Right lobe of liver (tissue), 6 donors: Measurements from ENCODE around the gene RASSF4. TPM values are rescaled to one million over a fixed set of nuclear protein-coding genes. Genes with fewer than 3 reads are reported as not detected.

Experiments
- ATAC-seq, 4 donors: fragments of 200-7000 bp; cut with Tn5 transposase; one replicate each; pipeline ENCODE4 v1.9.1; 2020; ENCODE audit warnings: mild to moderate bottlenecking in 4 of 4, moderate library complexity in 4 of 4
- DNase-seq, 3 donors: peaks; one replicate each; pipeline ENCODE4 v3.0.0-alpha.2; 2020
- H3K27ac ChIP-seq, 3 donors: fragments of 200-600 bp; one replicate each; pipeline ENCODE4 v1.8.0; 2022
- H3K27me3 ChIP-seq, 2 donors: fragments of 200-600 bp; one replicate each; pipeline ENCODE4 v1.8.0; 2022
- H3K36me3 ChIP-seq, 4 donors: fragments of 200-600 bp; sonication (generic) in 1 of 4; one replicate each; pipeline versions ENCODE4 v1.5.1 to v1.8.0; 2017 to 2022; ENCODE audit warnings: control low read depth in 1 of 4
- H3K4me1 ChIP-seq, 4 donors: fragments of 200-600 bp; sonication (generic) in 1 of 4; one replicate each; pipeline versions ENCODE4 v1.5.1 to v1.8.0; 2017 to 2022; ENCODE audit warnings: control low read depth in 1 of 4
- H3K4me3 ChIP-seq, 3 donors: fragments of 200-600 bp; one replicate each; pipeline ENCODE4 v1.8.0; 2022
- H3K9me3 ChIP-seq, 4 donors: fragments of 200-600 bp; sonication (generic) in 1 of 4; one replicate each; pipeline versions ENCODE4 v1.5.1 to v1.8.0; 2017 to 2022; ENCODE audit warnings: control low read depth in 1 of 4
- CTCF ChIP-seq, 4 donors: fragments of 200-600 bp in 3 of 4; fragments of 450-650 bp in 1 of 4; IDR thresholded peaks; one replicate each; pipeline versions ENCODE4 v1.5.1 to v1.8.0; 2016 to 2022; ENCODE audit warnings: antibody characterized with exemption in 4 of 4, mild to moderate bottlenecking in 2 of 4
- POLR2A ChIP-seq: fragments of 450-650 bp; IDR thresholded peaks from one replicate; pipeline ENCODE4 v1.6.1; 2017; ENCODE audit warnings: antibody characterized with exemption, mild to moderate bottlenecking
- WGBS: methylation state at CpG from one replicate; pipeline ENCODE4 v1.1.6; 2018; ENCODE audit warnings: low coverage, low lambda C conversion rate; ENCODE audit not compliant: insufficient coverage; ENCODE audit errors: missing lambda C conversion rate; 5-methylcytosine and 5-hydroxymethylcytosine counted together
- intact Hi-C, 2 donors: fragments of 100-400 bp; cut with DNase I; formaldehyde crosslinking; loops; one replicate each; pipeline versions ENCODE4 v1.11.2 to v1.14.1; 2022
- total RNA-seq, 6 experiments: library from RNA; depleted of rRNA in 2 of 6; stranded (reverse); fragments of >200 nt in 2 of 6; fragmentation: NEBNext Ultra II Directional in 3 of 6; extraction: Animal tissue kit (Norgen Biotek cat#: 25700) in 3 of 6; gene quantifications; one replicate each; pipeline versions ENCODE4 v1.1.0 to v1.2.4, GENCODE V29; 2016 to 2023
- donor health status: DM: no; HTN: yes; CAD: no.
- donor health status: DM: no; HTN: no; CAD: no.
- donor health status: DM: no; HTN: no; CAD: no.
- donor health status: DM: no; HTN: yes; CAD: no.
- donor health status: DM: no; HTN: yes; CAD: no.

Gene RASSF4
- total RNA-seq, 6 experiments from 2014 or later: 13.6 to 28.5 (median 19.6) TPM

- DNase-seq (no peak), ATAC-seq (no peak)
- Histone ChIP-seq H3K9me3 (no peaks in the 10 kb centered on the region), H3K4me3 (no peak overlapping the region), H3K36me3 (no peaks in the 10 kb centered on the region), H3K4me1 (peaks cover 0 to 14% (median 0%) of the 10 kb centered on the region in 4 donors), H3K27ac (no peak overlapping the region), H3K27me3 (no peaks in the 10 kb centered on the region)
- intact Hi-C loops: no loop called here
- no peak for TF ChIP-seq POLR2A
- no peak for TF ChIP-seq CTCF (IDR thresholded peaks at IDR 0.05)
- no CpG with 5 or more reads among the region's 3 CpGs for WGBS
These were observed 47.7 kb upstream of the RASSF4 start for GRCh38 chr10:44911951-44912350.

- no peak for ATAC-seq
- Histone ChIP-seq H3K4me3 (no peak overlapping the region), H3K27me3 (no peaks in the 10 kb centered on the region), H3K4me1 (peaks cover 0 to 14% (median 0%) of the 10 kb centered on the region in 4 donors), H3K9me3 (no peaks in the 10 kb centered on the region), H3K36me3 (no peaks in the 10 kb centered on the region), H3K27ac (no peak overlapping the region)
- no peak for DNase-seq
- TF ChIP-seq CTCF (IDR thresholded peaks at IDR 0.05) (no peak), POLR2A (no peak)
- intact Hi-C loops: no loop called here
- 61% methylated on average over 11 of the region's 12 CpGs for WGBS
These were observed 46.1 kb upstream of the RASSF4 start for GRCh38 chr10:44913350-44914081.

- Histone ChIP-seq H3K36me3 (no peaks in the 10 kb centered on the region), H3K27me3 (no peaks in the 10 kb centered on the region), H3K9me3 (no peaks in the 10 kb centered on the region), H3K4me3 (no peak overlapping the region), H3K27ac (no peak overlapping the region), H3K4me1 (peaks cover 0 to 14% (median 0%) of the 10 kb centered on the region in 4 donors)
- TF ChIP-seq POLR2A (no peak), CTCF (IDR thresholded peaks at IDR 0.05) (no peak)
- intact Hi-C loops: no loop called here
- ATAC-seq (no peak), DNase-seq (no peak)
- 63% methylated on average over 2 of the region's 2 CpGs for WGBS
These were observed 44.7 kb upstream of the RASSF4 start for GRCh38 chr10:44914891-44915290.

- intact Hi-C loops: no loop called here
- Histone ChIP-seq H3K9me3 (no peaks in the 10 kb centered on the region), H3K4me3 (no peak overlapping the region), H3K4me1 (peaks cover 0 to 1% (median 0%) of the 10 kb centered on the region in 4 donors), H3K36me3 (no peaks in the 10 kb centered on the region), H3K27ac (no peak overlapping the region), H3K27me3 (no peaks in the 10 kb centered on the region)
- no peak for DNase-seq
- TF ChIP-seq CTCF (IDR thresholded peaks at IDR 0.05) (no peak), POLR2A (no peak)
- 93% methylated on average over 2 of the region's 2 CpGs for WGBS
- ATAC-seq: no peak
These were observed 43.2 kb upstream of the RASSF4 start for GRCh38 chr10:44916429-44916828.
